Adrenal gland (tissue), 5 donors: ENCODE measurements around the gene CCSER1.

ENCODE experiments used
- POLR2A ChIP-seq, 2 donors: fragments of 450-650 bp; IDR thresholded peaks; one replicate each; pipeline ENCODE4 v1.6.1; 2017; ENCODE audit warnings: antibody characterized with exemption in 2 of 2, mild to moderate bottlenecking in 2 of 2, moderate library complexity in 1 of 2
- TF ChIP-seq, protein P1 (sequence below), 6 experiments: fragments of 450-650 bp in 4 of 6; fragments of 200-600 bp in 2 of 6; sonication (generic) in 1 of 6; IDR thresholded peaks; 1 replicate in 5 of 6; 2 replicates in 1 of 6; pipeline versions ENCODE4 v1.5.1 to v1.8.0; 2016 to 2021; ENCODE audit warnings: antibody characterized with exemption in 6 of 6, mild to moderate bottlenecking in 2 of 6, moderate library complexity in 1 of 6
- donor health status: DM: no; HTN: no; CAD: no.

DNA sequence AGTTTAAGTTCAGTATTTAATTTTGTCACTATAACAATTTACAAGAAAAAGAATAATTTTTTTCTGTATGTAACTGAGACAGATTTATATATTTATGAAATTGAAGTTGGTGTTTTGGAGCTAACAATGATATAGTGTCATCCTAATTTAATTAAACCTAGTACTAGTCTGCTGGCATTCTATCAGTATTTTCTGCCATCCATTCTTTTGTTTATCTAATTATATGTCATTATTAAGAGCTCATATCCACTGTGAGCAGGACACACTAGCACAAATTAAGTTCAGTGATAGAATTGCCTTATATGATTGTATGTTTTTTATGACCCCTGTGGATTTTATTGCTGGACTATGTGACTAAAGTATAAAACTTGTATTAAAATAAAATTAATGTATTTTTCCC is 996.5 kb downstream of the CCSER1 start:
- TF ChIP-seq, protein P1, sequence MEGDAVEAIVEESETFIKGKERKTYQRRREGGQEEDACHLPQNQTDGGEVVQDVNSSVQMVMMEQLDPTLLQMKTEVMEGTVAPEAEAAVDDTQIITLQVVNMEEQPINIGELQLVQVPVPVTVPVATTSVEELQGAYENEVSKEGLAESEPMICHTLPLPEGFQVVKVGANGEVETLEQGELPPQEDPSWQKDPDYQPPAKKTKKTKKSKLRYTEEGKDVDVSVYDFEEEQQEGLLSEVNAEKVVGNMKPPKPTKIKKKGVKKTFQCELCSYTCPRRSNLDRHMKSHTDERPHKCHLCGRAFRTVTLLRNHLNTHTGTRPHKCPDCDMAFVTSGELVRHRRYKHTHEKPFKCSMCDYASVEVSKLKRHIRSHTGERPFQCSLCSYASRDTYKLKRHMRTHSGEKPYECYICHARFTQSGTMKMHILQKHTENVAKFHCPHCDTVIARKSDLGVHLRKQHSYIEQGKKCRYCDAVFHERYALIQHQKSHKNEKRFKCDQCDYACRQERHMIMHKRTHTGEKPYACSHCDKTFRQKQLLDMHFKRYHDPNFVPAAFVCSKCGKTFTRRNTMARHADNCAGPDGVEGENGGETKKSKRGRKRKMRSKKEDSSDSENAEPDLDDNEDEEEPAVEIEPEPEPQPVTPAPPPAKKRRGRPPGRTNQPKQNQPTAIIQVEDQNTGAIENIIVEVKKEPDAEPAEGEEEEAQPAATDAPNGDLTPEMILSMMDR (IDR thresholded peaks at IDR 0.05) = no peak
- no peak for TF ChIP-seq POLR2A (IDR thresholded peaks at IDR 0.05)
